Natural killer cell treated with Interleukin-12 subunit alpha and Interleukin-12 subunit beta and Interleukin-15 and Interleukin-18, amount 100 ng/mL, for 72 hours (primary cell): Measurements from ENCODE around the gene ZIK1. TPM values are rescaled to one million over a fixed set of nuclear protein-coding genes. Genes with fewer than 3 reads are reported as not detected.

Experiments
- ATAC-seq, 2 donors: fragments of 150-1000 bp; cut with Tn5 transposase in 1 of 2; sonication (Bioruptor Pico), chemical (Tn5 transposase) in 1 of 2; 2 replicates each; pipeline ENCODE4 v1.10.0; 2021
- DNase-seq: peaks from one replicate; pipeline ENCODE4 v3.0.0; 2022; ENCODE audit warnings: low spot score
- H3K27ac Mint-ChIP-seq, 2 donors: 1 replicate in 1 of 2; 2 replicates in 1 of 2; pipeline ENCODE4 v1.8.0; 2022; ENCODE audit warnings: mixed read lengths in 2 of 2, mild to moderate bottlenecking in 1 of 2, moderate library complexity in 1 of 2
- H3K27me3 Mint-ChIP-seq, 2 donors: 1 replicate in 1 of 2; 2 replicates in 1 of 2; pipeline ENCODE4 v1.8.0; 2022; ENCODE audit warnings: mixed read lengths in 2 of 2
- H3K36me3 Mint-ChIP-seq: one replicate; pipeline ENCODE4 v1.8.0; 2022; ENCODE audit warnings: mixed read lengths
- H3K4me1 Mint-ChIP-seq, 2 donors: 1 replicate in 1 of 2; 2 replicates in 1 of 2; pipeline ENCODE4 v1.8.0; 2022; ENCODE audit warnings: low read depth in 2 of 2, mixed read lengths in 2 of 2, mild to moderate bottlenecking in 1 of 2
- H3K4me3 Mint-ChIP-seq: one replicate; pipeline ENCODE4 v1.8.0; 2022; ENCODE audit warnings: mixed read lengths
- H3K9me3 Mint-ChIP-seq: 2 replicates; pipeline ENCODE4 v1.8.0; 2022; ENCODE audit warnings: mixed read lengths
- total RNA-seq, 2 donors: library from RNA; stranded (reverse); gene quantifications; one replicate each; pipeline ENCODE4 v1.2.3, GENCODE V29; 2022

ZIK1 gene
- total RNA-seq, 2 donors from 2014 or later: 4.8 to 5.5 TPM

DNA sequence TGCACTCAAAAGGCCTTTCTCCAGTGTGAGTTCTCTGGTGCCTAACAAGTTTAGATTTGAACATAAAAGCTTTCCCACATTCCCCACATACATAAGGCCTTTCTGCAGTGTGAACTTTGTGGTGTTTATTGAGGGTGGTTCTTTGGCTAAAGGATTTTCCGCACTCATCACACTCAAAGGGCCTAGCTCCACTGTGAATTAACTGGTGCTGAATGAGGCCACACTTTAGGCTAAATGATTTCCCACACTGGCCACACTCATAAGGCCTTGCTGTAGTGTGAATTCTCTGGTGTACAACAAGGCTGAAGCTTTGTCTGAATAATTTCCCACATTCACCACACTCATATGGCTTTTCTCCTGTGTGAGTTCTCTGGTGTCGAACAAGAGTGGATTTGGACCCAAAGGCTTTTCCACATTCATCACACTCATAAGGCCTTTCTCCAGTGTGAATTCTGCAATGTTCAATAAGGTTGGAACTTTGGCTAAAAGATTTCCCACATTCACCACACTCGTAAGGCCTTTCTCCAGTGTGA lies 11.5 kb upstream of the ZIK1 start:
- H3K9me3 Mint-ChIP-seq: peaks cover 32% of the 10 kb centered on the region
- H3K27ac Mint-ChIP-seq: no peak overlapping the region
- no peak overlapping the region for H3K4me3 Mint-ChIP-seq
- H3K4me1 Mint-ChIP-seq: peaks cover 3 to 7% of the 10 kb centered on the region in 2 donors
- H3K27me3 Mint-ChIP-seq: no peaks in the 10 kb centered on the region
- peaks cover 78% of the 10 kb centered on the region for H3K36me3 Mint-ChIP-seq
- no peak for DNase-seq
- ATAC-seq: no peak

DNA sequence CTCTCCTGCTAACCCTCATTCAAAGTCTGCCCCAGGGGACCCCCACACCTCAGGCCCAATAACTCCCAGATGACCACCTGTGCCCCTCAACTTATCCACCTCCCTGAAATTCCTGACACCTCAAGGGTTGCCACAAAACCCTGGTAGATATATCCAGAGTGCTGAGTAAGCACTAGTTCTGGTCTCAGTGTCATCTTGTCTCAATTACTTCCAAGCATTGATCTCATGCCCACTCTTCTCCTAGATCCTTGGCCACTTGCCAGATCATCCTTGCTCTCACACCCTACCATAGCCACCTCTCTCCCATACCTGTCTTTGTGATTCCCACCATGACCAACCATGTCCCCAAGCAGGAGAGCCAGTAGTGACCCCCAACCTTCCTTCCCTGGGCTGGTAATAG lies 7.3 kb upstream of the ZIK1 start:
- no peak overlapping the region for H3K27ac Mint-ChIP-seq
- H3K4me1 Mint-ChIP-seq: peaks cover 6 to 15% of the 10 kb centered on the region in 2 donors
- peaks cover 74% of the 10 kb centered on the region for H3K36me3 Mint-ChIP-seq
- H3K4me3 Mint-ChIP-seq: no peak overlapping the region
- ATAC-seq (no peak), DNase-seq (no peak)
- H3K27me3 Mint-ChIP-seq: no peaks in the 10 kb centered on the region
- peaks cover 29% of the 10 kb centered on the region for H3K9me3 Mint-ChIP-seq

DNA sequence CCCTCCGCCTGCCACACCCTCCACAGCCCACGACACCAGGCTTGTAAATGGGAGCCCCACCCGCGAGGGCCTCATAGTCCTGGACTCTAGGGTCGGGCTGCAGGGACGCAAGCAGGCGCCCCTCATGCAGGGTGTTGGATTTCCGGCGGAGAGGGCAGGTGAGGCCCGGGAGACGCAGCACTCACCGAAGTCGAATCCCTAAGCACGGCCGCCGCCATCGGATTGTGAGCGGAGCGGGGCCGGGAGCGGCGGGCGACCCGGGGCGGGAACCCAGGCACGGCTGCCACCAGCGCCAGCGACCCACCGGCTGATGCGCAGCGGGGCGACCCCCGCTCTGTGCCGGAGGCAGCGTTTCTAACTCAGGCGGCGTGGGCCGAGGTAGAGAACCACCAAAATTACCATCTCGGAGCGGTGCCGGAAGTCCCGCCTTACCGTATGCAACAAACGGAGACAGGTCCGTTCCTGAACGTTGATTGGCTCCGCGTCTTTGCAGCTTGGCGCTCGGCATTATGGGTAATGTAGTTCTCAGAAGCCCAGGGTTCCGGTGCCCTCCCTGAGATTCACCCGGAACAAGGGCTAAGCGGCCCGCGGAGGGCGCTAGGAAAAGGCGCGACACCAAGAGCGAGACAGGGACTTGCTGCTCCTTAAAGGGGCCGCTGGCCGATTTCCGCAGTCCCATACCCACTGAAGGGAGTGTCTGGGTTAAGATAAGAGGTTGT lies 5.3 kb upstream of the ZIK1 start, which contains the start of gene ZNF416:
Gene ZNF416 (minus strand): TSS at position 425 of the 719 bp plus-strand sequence. CDS start 207 bp downstream, at position 218.
- Mint-ChIP-seq H3K27ac (peak within 1 kb of the TSS; percentile 59 to 85), H3K27me3 (no peaks in the 10 kb centered on the region), H3K4me1 (peaks cover 8 to 16% of the 10 kb centered on the region in 2 donors), H3K9me3 (peaks cover 33% of the 10 kb centered on the region), H3K36me3 (peaks cover 60% of the 10 kb centered on the region), H3K4me3 (peak within 1 kb of the TSS; percentile 78)
- DNase-seq (peak; percentile 96), ATAC-seq (peak; percentile 99)

DNA sequence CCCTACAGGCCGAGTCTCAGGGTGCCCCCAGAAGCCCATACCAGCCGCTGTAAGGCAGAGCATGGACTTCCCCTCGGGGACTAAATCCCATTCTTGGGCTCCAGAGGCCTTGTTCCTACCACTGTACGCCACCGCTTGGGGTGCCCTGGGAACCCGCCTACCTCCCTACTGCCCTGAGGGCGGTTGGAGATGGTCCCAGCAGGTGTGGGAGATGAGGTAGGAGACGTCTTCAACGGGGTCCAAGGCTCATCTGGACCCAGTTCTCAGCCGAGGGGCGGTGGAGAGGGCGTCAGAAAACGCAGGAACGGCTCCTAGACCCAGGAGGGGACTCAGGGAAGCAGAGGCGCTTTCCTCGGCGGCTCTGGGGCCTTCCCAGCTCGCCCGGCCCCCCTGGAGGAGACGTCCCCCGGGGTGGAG lies 833 bp upstream of the ZIK1 start:
- Mint-ChIP-seq H3K36me3 (peaks cover 54% of the 10 kb centered on the region), H3K27ac (no peak overlapping the region), H3K27me3 (no peaks in the 10 kb centered on the region), H3K9me3 (peaks cover 26% of the 10 kb centered on the region), H3K4me1 (peaks cover 5 to 13% of the 10 kb centered on the region in 2 donors), H3K4me3 (no peak overlapping the region)
- ATAC-seq: no peak
- DNase-seq: no peak

DNA sequence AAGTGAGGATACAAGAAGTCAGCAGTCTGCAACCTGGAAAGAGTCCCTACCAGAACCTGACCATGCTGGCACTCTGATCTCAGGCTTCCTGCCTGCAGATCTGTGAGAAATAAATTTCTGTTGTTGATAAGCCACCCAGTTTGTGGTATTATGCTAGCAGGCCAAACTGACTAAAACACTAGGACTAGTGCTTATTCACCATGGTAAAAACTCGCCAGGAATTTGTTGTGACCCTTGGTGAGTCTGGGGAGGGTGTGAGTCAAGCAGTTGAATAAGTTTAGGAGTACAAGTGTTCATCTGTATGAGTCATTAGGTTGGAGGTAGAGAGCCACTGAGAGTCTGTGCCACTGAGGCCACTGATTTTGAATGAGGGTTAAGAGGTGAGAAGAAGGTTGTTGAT lies 3.6 kb downstream of the ZIK1 start:
- Mint-ChIP-seq H3K9me3 (peaks cover 33% of the 10 kb centered on the region), H3K4me1 (peaks cover 5 to 10% of the 10 kb centered on the region in 2 donors), H3K27me3 (no peaks in the 10 kb centered on the region), H3K27ac (no peak overlapping the region), H3K4me3 (no peak overlapping the region), H3K36me3 (peaks cover 75% of the 10 kb centered on the region)
- ATAC-seq: no peak
- no peak for DNase-seq

DNA sequence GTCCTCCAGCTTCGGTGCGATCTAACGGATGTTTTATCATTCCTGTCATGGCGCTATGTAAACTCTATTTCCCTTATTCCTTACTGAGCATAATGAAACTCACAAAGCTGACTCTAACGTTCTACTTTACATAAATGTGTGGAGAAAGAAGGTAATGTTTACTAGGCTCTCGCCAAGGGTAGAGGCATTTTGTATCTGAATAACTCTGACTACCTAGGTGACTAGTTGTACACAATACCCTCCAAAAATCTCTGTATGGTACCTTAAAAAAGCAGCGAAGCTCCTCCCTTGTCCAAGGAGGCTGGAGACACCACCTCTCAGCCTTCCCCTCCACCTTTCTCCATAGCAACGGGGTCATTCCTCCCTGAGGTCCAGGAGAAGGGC lies 15.4 kb downstream of the ZIK1 start:
- peaks cover 52% of the 10 kb centered on the region for H3K36me3 Mint-ChIP-seq
- H3K4me3 Mint-ChIP-seq: peak overlapping the region; percentile 82
- ATAC-seq: no peak

DNA sequence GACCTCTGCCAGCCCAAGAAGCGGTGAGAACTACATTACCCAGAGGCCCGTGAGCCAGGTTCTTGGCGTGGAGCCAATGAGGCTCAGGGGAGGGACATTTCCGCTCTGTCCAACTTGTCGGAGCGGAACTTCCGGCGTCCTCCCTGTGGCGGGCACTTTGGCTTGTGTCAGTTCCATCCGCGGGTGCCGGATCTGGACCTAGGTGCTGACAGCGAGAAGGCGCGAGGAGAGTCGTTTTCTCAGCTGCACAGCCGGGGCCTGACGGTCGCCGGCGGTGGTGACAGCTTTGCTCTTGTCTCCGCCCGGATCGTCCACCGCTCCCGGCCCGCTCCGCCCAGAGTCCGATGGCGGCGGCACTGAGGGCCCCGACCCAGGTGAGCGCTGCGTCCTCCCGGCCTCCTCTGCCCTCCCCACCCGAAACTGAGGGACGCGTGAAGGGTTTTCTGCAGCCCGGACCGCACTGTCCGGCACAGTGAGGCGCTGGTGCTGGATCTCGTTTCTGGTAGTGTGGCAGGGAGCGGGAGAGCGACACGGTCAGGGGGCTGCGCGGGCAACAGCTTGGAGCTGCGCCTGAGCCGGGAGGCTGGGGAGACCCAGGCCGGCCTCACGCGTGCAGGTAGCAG lies 15.9 kb downstream of the ZIK1 start, which contains the start of gene ZNF530:
Gene ZNF530 (plus strand): TSS at position 125 of the 623 bp plus-strand sequence. CDS start 4,461 bp downstream, outside the sequence.
- ATAC-seq (peak; percentile 99 to 100), DNase-seq (peak; percentile 93)
- Mint-ChIP-seq H3K9me3 (peaks cover 40% of the 10 kb centered on the region), H3K27ac (peak within 1 kb of the TSS in 1 of 2 donors; percentile 59), H3K4me3 (peak within 1 kb of the TSS; percentile 82), H3K4me1 (peaks cover 16 to 17% of the 10 kb centered on the region in 2 donors), H3K36me3 (peaks cover 55% of the 10 kb centered on the region), H3K27me3 (peaks cover 0 to 3% of the 10 kb centered on the region in 2 donors)

More for the DNA sequence above, 15.4 kb downstream of the ZIK1 start:
- Mint-ChIP-seq H3K4me1 (peaks cover 16 to 17% of the 10 kb centered on the region in 2 donors), H3K9me3 (peaks cover 35% of the 10 kb centered on the region), H3K27ac (peak overlapping the region in 1 of 2 donors; percentile 59), H3K27me3 (peaks cover 0 to 3% of the 10 kb centered on the region in 2 donors)
- DNase-seq: no peak

DNA sequence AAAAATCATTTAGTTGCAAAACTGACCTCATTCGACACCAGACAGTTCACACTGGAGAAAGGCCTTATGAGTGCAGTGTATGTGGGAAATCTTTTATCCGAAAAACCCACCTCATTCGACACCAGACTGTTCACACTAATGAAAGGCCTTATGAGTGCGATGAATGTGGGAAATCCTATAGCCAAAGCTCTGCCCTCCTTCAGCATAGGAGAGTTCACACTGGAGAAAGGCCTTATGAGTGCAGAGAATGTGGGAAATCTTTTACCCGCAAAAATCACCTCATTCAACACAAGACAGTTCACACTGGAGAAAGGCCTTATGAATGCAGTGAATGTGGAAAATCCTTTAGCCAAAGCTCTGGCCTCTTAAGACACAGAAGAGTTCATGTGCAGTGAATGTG lies 23.0 kb downstream of the ZIK1 start:
- DNase-seq (no peak), ATAC-seq (no peak)
- H3K4me3 Mint-ChIP-seq: no peak overlapping the region
- no peaks in the 10 kb centered on the region for H3K4me1 Mint-ChIP-seq
- H3K27me3 Mint-ChIP-seq: no peaks in the 10 kb centered on the region
- no peak overlapping the region for H3K27ac Mint-ChIP-seq
- peaks cover 63% of the 10 kb centered on the region for H3K36me3 Mint-ChIP-seq
- H3K9me3 Mint-ChIP-seq: peaks cover 27% of the 10 kb centered on the region

DNA sequence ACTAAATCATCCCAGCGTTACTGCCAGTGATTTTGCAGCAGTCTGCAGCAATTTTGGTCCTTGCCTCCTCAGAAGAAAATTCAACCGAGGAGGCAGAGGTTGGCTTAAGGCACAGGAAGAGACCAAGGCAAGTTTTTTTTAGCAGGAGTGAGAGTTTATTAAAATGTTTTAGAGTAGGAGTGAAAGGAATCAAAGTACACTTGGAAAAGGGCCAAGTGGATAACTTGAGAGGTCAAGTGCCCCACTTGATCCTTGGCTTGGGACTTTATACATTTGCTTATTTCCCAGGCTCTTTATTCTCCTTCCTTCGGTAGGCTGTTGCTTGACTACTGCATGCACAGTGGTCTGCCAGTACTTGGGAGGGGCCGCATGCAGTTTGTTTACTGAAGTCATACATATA lies 27.2 kb downstream of the ZIK1 start:
- H3K4me3 Mint-ChIP-seq: no peak overlapping the region
- DNase-seq (no peak), ATAC-seq (no peak)
- peaks cover 16 to 17% of the 10 kb centered on the region in 2 donors for H3K4me1 Mint-ChIP-seq
- peaks cover 18% of the 10 kb centered on the region for H3K9me3 Mint-ChIP-seq
- H3K36me3 Mint-ChIP-seq: peaks cover 48% of the 10 kb centered on the region
- H3K27me3 Mint-ChIP-seq: no peaks in the 10 kb centered on the region
- no peak overlapping the region for H3K27ac Mint-ChIP-seq

DNA sequence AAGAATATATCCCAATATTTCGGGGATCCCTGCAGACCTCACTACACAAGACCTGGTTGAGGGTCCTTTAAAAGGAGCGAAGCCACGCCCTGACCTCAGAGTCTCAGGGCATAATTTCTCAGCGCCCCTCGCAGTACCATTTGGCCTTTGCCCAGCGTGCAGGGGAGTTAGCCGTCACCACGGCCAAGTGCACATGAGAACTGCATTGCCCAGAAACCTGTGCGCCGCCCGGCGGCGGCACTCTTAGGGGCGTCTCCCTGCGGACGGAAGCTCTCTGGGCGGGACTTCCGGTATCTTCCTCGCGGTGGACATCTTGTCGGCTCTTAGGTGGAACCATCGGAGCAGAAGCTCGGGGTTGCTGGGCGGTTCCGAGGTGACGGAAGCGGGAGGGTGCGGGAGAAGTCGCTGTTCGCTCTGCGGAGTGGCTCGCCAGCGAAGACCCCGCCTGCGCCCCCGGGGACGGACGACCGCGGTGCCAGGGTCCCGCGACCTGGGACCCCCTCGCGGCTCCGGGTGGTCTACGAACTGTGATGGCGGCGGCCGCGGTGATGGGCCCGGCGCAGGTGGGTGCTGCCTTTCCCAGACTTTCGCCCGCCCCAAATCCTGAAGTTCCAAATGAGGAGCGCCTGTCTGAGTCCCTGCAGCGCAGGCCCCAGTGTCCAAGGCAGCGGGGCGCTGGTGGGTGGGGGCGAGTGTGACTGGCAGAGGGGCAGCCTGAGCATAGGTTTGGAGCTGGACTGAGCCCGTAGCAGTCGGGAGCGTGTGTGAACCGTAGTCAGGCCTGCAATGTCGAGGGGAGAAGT lies 30.2 kb downstream of the ZIK1 start, which contains the start of gene ZNF134:
Gene ZNF134 (plus strand): TSS at position 302 of the 803 bp plus-strand sequence. CDS start 5,227 bp downstream, outside the sequence.
- peaks cover 58% of the 10 kb centered on the region for H3K36me3 Mint-ChIP-seq
- peaks cover 30 to 33% of the 10 kb centered on the region in 2 donors for H3K4me1 Mint-ChIP-seq
- DNase-seq (peak; percentile 93), ATAC-seq (peak; percentile 99)
- H3K27me3 Mint-ChIP-seq: no peaks in the 10 kb centered on the region
- H3K27ac Mint-ChIP-seq: peak within 1 kb of the TSS; percentile 45
- peak within 1 kb of the TSS; percentile 96 for H3K4me3 Mint-ChIP-seq
- peaks cover 38% of the 10 kb centered on the region for H3K9me3 Mint-ChIP-seq

DNA sequence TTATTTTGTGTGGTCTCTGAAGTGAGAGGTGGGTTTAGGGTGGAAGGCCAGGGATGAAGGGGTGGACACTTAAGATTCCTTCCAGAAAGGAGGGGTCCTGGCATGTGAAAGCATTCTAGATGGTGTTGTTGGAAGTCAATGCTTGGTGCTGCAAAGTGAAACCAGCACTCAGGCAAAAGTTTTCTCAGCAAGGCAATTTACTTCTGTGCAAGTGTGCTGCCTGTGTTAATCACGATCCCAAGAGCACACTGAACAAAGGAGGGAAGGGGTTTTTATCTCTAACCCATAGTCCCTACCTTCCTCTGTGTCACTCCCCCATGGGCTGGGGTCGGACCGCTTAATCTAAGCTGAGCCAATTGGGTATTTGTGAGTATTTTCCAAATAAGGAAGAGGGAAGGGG lies 31.4 kb downstream of the ZIK1 start:
- no peak for DNase-seq
- no peak for ATAC-seq
- peaks cover 70% of the 10 kb centered on the region for H3K36me3 Mint-ChIP-seq
- peak overlapping the region; percentile 96 for H3K4me3 Mint-ChIP-seq
- peak overlapping the region in 1 of 2 donors; percentile 45 for H3K27ac Mint-ChIP-seq
- no peaks in the 10 kb centered on the region for H3K27me3 Mint-ChIP-seq
- peaks cover 33 to 39% of the 10 kb centered on the region in 2 donors for H3K4me1 Mint-ChIP-seq
- H3K9me3 Mint-ChIP-seq: peaks cover 47% of the 10 kb centered on the region

DNA sequence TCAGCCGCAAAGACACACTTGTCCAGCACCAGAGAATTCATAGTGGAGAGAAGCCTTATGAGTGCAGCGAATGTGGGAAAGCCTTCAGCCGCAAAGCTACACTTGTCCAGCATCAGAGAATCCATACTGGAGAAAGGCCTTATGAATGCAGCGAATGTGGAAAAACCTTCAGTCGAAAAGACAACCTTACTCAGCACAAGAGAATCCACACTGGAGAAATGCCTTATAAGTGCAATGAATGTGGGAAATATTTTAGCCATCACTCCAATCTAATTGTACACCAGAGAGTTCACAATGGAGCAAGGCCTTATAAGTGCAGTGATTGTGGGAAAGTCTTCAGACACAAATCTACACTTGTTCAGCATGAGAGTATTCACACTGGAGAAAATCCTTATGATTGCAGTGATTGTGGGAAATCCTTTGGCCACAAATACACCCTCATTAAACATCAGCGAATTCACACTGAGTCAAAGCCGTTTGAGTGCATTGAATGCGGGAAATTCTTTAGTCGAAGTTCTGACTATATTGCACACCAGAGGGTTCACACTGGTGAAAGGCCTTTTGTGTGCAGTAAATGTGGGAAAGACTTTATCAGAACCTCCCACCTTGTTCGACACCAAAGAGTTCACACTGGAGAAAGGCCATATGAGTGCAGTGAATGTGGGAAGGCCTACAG lies 36.9 kb downstream of the ZIK1 start:
- no peak overlapping the region for H3K4me3 Mint-ChIP-seq
- peaks cover 80% of the 10 kb centered on the region for H3K36me3 Mint-ChIP-seq
- peaks cover 19 to 23% of the 10 kb centered on the region in 2 donors for H3K4me1 Mint-ChIP-seq
- peaks cover 44% of the 10 kb centered on the region for H3K9me3 Mint-ChIP-seq
- no peaks in the 10 kb centered on the region for H3K27me3 Mint-ChIP-seq
- no peak for ATAC-seq
- no peak for DNase-seq
- no peak overlapping the region for H3K27ac Mint-ChIP-seq

DNA sequence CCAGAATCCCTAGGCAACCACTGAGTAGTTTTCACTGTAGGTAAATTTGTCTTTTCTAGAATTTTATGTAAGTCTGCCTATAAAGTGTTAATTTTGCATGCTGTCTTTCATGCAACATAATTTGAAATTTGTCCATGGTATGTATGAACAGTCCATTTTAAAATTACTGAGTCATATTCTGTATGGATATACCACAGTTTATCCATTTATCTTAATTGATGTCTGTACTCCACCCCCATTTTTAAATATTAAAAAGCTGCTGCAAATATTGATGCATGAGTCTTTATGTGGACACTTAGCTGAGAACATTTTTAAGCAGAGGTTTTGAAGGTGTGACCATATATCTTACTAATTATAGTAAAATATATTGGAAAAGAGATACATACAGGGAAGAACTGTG lies 39.1 kb downstream of the ZIK1 start:
- peaks cover 29% of the 10 kb centered on the region for H3K9me3 Mint-ChIP-seq
- peaks cover 4 to 10% of the 10 kb centered on the region in 2 donors for H3K4me1 Mint-ChIP-seq
- no peak overlapping the region for H3K4me3 Mint-ChIP-seq
- ATAC-seq: no peak
- H3K27me3 Mint-ChIP-seq: no peaks in the 10 kb centered on the region
- H3K36me3 Mint-ChIP-seq: peaks cover 57% of the 10 kb centered on the region
- no peak overlapping the region for H3K27ac Mint-ChIP-seq
- DNase-seq: no peak
